ENCODE measurements around the gene SH3RF3.
A peak's percentile ranks its signal among the peaks of the same experiment; 100 is the strongest.
"Not testable (repeated sequence)": the region's sequence is repeated elsewhere in the genome, so short reads cannot be mapped to it uniquely, and the experiment has no call there.

SH3RF3 gene

GRCh38 chr2:109158237-109158636 lies 29.2 kb downstream of the SH3RF3 start:
- Histone ChIP-seq H3K27ac (no peak overlapping the region), H3K4me3 (no peak overlapping the region)
- TF ChIP-seq, protein P1, sequence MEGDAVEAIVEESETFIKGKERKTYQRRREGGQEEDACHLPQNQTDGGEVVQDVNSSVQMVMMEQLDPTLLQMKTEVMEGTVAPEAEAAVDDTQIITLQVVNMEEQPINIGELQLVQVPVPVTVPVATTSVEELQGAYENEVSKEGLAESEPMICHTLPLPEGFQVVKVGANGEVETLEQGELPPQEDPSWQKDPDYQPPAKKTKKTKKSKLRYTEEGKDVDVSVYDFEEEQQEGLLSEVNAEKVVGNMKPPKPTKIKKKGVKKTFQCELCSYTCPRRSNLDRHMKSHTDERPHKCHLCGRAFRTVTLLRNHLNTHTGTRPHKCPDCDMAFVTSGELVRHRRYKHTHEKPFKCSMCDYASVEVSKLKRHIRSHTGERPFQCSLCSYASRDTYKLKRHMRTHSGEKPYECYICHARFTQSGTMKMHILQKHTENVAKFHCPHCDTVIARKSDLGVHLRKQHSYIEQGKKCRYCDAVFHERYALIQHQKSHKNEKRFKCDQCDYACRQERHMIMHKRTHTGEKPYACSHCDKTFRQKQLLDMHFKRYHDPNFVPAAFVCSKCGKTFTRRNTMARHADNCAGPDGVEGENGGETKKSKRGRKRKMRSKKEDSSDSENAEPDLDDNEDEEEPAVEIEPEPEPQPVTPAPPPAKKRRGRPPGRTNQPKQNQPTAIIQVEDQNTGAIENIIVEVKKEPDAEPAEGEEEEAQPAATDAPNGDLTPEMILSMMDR (IDR thresholded peaks at IDR 0.05), result no peak
- DNase-seq (ENCODE audit: low spot score), result no peak

- TF ChIP-seq, protein P1 (IDR thresholded peaks at IDR 0.05), result no peak
- no peak overlapping the region for H3K27ac ChIP-seq
- H3K4me3 ChIP-seq, result no peak overlapping the region
- DNase-seq (ENCODE audit: low spot score), result no peak
Observed at GRCh38 chr2:109159096-109159495, 30.1 kb downstream of the SH3RF3 start.

DNA sequence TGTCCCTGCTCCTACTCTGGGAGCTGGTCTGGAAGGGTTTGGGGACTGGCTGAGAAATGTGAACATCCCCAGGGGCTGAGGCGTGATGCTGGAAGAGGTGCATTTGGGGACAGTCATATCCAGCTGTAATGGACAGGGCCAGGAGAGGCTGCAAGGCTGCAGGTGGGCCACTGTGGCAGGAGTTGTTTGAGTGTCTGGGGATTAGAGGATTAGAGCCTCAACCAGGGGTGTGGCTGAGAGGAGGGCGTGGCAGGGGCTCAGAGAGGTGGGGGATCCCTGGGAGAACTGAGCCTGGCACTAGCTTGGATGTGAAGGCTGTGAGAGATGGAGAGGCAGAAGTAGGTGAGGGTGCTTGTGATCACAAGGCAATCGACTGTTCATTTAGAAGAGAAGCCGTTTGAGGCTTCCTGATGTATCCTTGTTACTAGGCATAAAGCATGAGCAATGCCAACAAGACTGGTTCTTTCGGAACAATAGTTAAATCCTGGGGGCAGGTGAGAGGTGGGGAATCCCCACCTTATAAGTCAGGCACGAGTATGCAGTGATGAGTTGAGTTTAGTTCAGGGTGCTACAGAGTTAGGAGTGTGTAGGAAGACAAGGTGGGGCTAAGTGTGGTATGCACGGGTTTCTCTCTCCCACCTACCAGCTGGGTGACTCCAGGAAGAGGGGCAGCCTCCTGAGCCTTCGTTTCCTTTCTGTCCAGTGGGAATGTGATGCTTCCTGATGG lies 31.9 kb downstream of the SH3RF3 start:
- no peak overlapping the region for H3K4me3 ChIP-seq
- no peak overlapping the region for H3K27ac ChIP-seq
- TF ChIP-seq, protein P1 (IDR thresholded peaks at IDR 0.05), result no peak
- DNase-seq (ENCODE audit: low spot score), result no peak

DNA sequence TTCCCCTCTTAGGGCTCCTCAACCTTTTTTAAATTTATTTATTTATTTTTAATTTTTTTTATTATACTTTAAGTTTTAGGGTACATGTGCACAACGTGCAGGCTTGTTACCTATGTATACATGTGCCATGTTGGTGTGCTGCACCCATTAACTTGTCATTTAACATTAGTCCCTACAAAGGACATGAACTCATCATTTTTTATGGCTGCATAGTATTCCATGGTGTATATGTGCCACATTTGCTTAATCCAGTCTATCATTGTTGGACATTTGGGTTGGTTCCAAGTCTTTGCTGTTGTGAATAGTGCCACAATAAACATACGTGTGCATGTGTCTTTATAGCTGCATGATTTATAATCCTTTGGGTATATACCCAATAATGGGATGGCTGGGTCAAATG lies 33.4 kb downstream of the SH3RF3 start:
- DNase-seq (ENCODE audit: low spot score); H3K4me3 ChIP-seq: not testable (repeated sequence)
- peak overlapping the region in 1 of 2 donors; percentile 24 for H3K27ac ChIP-seq

GRCh38 chr2:109162999-109163398 lies 34.0 kb downstream of the SH3RF3 start:
- peak overlapping the region; percentile 24 to 42 for H3K27ac ChIP-seq
- TF ChIP-seq, protein P1 (IDR thresholded peaks at IDR 0.05), result no peak
- DNase-seq (ENCODE audit: low spot score), result peak; percentile 86
- H3K4me3 ChIP-seq, result no peak overlapping the region

DNA sequence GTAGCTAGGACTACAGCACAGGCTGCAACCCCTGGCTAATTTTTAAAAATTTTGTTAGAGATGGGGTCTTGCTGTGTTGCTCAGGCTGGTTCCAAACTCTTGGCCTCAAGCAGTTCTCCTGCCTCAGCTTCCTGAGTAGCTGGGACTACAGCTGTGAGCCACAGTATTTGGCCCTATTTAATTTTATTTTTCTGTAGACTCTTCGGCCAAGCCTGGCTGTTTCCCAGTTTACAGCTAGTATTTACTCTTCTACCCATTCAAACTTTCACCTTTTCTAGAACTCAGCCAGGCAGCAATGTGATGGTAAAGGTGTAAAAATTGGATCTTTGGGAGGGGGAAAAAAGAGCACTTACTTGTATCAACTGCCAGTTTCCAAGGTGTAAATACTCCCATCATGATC lies 35.3 kb downstream of the SH3RF3 start:
- TF ChIP-seq, protein P1 (IDR thresholded peaks at IDR 0.05), result no peak
- no peak for DNase-seq (ENCODE audit: low spot score)
- H3K27ac ChIP-seq, result peak overlapping the region; percentile 40 to 50
- H3K4me3 ChIP-seq, result no peak overlapping the region

GRCh38 chr2:109164739-109165221 lies 35.8 kb downstream of the SH3RF3 start:
- no peak for DNase-seq (ENCODE audit: low spot score)
- no peak overlapping the region for H3K4me3 ChIP-seq
- TF ChIP-seq, protein P1 (IDR thresholded peaks at IDR 0.05), result no peak
- peak overlapping the region; percentile 40 to 50 for H3K27ac ChIP-seq
